Activated CD8-positive, alpha-beta memory T cell treated with anti-CD3 and anti-CD28 coated beads for 24 hours (primary cell): Measurements from ENCODE around the gene CKB.

Experiments
- DNase-seq: peaks from one replicate; pipeline ENCODE4 v3.0.0-alpha.2; 2020

CKB gene

GRCh38 chr14:103510724-103511693 lies 11.6 kb downstream of the CKB start:
- no peak for DNase-seq

GRCh38 chr14:103509864-103510723 lies 12.5 kb downstream of the CKB start:
- DNase-seq = no peak

- no peak for DNase-seq
Observed at GRCh38 chr14:103508521-103509329, 13.9 kb downstream of the CKB start.

GRCh38 chr14:103507751-103508150 lies 14.9 kb downstream of the CKB start:
- DNase-seq = no peak

- no peak for DNase-seq
Observed at GRCh38 chr14:103504991-103505565, 17.6 kb downstream of the CKB start.

- DNase-seq = no peak
Observed at GRCh38 chr14:103503296-103503695, 19.3 kb downstream of the CKB start.

GRCh38 chr14:103502877-103503276 lies 19.8 kb downstream of the CKB start:
- DNase-seq = no peak

- no peak for DNase-seq
Observed at GRCh38 chr14:103501921-103502669, 20.5 kb downstream of the CKB start.

- no peak for DNase-seq
Observed at GRCh38 chr14:103501041-103501870, 21.4 kb downstream of the CKB start.

- peak; percentile 87 for DNase-seq
Observed at GRCh38 chr14:103500148-103500990, 22.3 kb downstream of the CKB start.

GRCh38 chr14:103499709-103500108 lies 22.9 kb downstream of the CKB start:
- DNase-seq = no peak

- no peak for DNase-seq
Observed at GRCh38 chr14:103496776-103497175, 25.9 kb downstream of the CKB start.

GRCh38 chr14:103495854-103496253 lies 26.8 kb downstream of the CKB start:
- no peak for DNase-seq

GRCh38 chr14:103492156-103492925 lies 30.3 kb downstream of the CKB start:
- DNase-seq = no peak

- DNase-seq = no peak
Observed at GRCh38 chr14:103491691-103492090, 30.9 kb downstream of the CKB start.

GRCh38 chr14:103489621-103490020 lies 33.0 kb downstream of the CKB start:
- DNase-seq = no peak

GRCh38 chr14:103488960-103489359 lies 33.7 kb downstream of the CKB start:
- no peak for DNase-seq

- no peak for DNase-seq
Observed at GRCh38 chr14:103488071-103488470, 34.6 kb downstream of the CKB start.

- DNase-seq = no peak
Observed at GRCh38 chr14:103485504-103485903, 37.1 kb downstream of the CKB start.
